G401.6 (cell line): ENCODE measurements around the gene RRBP1.

Experiments used
- FAIRE-seq: peaks from 2 replicates; lab custom pipeline; 2012; peaks lifted over from hg19 to GRCh38; lab: Jason Lieb, UNC

RRBP1 gene

DNA sequence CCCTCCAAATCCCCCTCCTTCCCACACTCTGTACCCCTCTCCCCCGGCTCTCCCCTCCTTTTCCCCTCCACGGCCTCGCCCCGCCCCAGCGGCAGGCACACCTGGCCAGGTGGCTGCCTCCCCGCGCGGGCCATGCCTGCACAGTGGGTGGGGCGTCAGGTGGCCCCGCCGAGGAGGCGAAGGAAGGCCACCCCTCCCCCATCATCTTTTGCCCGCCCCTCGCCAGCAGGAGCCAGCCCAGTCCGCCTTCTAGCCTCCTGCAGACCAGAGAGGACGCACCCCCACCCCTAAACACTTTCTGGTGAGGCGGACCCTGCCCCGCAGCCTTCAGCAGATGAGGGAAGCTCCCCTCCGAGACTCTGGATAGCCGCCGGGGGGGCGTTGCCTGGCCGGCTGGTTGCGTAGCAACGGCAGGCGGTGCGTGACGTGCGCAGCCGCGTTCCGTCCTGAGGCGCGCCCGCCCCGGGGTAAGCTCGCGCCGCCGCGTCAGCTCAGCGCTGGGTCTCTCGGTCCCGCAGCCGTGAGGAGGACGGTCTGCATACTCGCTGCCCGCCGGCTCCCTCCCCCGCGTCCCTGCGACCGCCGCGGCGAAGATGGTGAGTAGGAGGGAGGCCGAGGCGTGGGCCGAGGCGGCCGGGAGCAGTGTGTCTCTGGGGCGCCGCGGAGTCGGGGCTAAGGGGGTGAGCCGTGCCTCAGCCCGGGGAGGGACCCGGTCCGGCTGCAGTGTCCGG is 112.3 kb downstream of the RRBP1 start, which contains the start of gene DSTN:
Gene DSTN (plus strand): TSS at position 460 of the 731 bp plus-strand sequence. CDS start 134 bp downstream, at position 594.
- peak; percentile 13 for FAIRE-seq

DNA sequence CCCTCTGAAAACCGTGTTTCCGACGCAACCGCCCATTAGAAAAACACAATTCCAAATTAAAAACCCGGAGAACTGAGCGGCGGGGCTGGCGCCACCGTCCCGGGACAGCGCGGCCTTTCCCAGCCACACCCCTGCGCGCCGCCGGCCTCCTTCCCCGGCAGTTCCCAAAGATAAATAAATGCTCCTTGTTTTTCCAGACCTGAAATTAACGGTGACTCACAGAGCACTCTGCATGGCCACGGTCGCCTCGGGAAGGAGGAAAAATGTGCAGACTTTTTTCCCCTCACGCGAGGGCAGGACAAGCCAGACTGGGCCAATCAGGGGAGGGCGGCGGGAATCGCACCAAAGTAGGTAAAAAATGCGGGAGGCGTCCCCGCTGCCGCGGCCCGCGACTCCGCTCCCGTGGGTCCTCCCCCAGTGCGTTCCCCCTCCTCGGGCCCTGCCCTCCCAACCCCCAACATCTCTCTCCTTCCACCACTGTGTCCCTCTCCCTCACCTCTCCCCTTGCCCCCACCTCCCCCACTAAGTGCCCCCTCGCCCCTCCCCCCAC is 113.0 kb downstream of the RRBP1 start:
- peak; percentile 80 for FAIRE-seq

GRCh38 chr20:17568045-17568788 is 113.8 kb downstream of the RRBP1 start:
- FAIRE-seq, result no peak

DNA sequence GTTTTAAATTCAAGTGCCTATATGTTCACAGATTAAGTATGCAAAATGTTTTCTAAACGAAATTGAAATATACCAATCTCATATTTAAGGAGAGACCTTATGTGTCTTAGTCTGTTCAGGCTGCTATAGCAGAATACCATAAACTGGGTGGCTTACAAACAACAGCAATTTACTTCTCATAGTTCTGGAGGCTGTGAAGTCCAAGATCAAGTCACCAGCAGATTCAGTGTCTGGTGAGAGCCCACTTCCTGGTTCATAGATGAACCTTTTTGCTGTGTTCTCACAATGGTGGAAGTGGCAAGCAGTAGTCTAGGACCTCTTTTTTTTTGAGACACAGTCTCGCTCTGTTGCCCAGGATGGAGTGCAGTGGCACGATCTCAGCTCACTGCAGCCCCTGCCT is 115.7 kb downstream of the RRBP1 start:
- FAIRE-seq, result no peak

DNA sequence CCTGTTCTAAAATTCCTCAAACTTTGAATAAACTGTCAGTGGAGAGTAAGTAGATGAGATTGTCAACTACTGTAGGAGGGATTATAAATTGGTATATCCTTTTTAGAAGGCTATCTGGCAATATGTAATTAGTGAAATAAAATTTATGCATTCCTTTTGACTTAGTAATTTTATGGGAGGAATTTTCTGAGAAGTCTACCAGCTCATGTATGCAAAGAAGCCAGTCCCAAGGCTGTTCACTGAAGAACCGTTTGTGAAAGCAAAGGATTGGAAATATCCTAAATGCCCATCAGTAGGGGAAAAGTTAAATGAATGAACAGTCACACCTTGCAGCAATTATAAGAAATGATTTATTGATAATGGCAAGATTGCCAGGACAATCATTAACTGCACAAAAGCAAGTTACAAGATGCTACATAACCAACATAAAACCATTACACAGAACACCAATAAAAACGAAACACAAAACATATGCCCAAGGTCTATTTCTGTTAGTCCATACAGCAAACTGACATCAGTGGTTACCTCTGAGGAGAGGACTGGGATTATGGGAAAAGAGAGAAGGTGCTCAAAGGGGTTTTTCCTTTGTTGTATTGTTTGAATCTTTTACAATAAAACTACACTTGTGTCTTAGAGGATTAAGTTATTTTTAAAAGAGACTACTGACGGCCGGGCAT is 116.7 kb downstream of the RRBP1 start:
- FAIRE-seq, result no peak
